Testis (tissue), 5 donors: ENCODE results near the gene NEK5. TPM values are rescaled to one million over a fixed set of nuclear protein-coding genes. Genes with fewer than 3 reads are reported as not detected.
"Not testable (repeated sequence)": the region's sequence is repeated elsewhere in the genome, so short reads cannot be mapped to it uniquely, and the experiment has no call there.

Experiments
- DNase-seq: peaks from one replicate; pipeline ENCODE4 v3.0.0-alpha.2; 2019
- H3K27ac ChIP-seq, 2 donors: fragments of 200-600 bp; sonication (generic); one replicate each; pipeline ENCODE4 v1.5.1; 2019
- H3K27me3 ChIP-seq: fragments of 200-600 bp; sonication (generic); one replicate; pipeline ENCODE4 v1.5.1; 2019
- H3K36me3 ChIP-seq: fragments of 200-600 bp; sonication (generic); one replicate; pipeline ENCODE4 v1.5.1; 2017; ENCODE audit warnings: low read depth; ENCODE audit errors: missing control alignments
- H3K4me1 ChIP-seq: fragments of 200-600 bp; sonication (generic); one replicate; pipeline ENCODE4 v1.5.1; 2019
- H3K4me3 ChIP-seq, 2 donors: fragments of 200-600 bp; sonication (generic); one replicate each; pipeline ENCODE4 v1.5.1; 2017 to 2019
- H3K9me3 ChIP-seq: fragments of 200-600 bp; sonication (generic); one replicate; pipeline ENCODE4 v1.5.1; 2017
- POLR2A ChIP-seq: fragments of 450-650 bp; IDR thresholded peaks from one replicate; pipeline ENCODE4 v1.6.1; 2017; ENCODE audit warnings: antibody characterized with exemption, mild to moderate bottlenecking, moderate library complexity
- WGBS, 2 donors: methylation state at CpG; one replicate each; pipeline ENCODE4 v1.1.5; 2018; 5-methylcytosine and 5-hydroxymethylcytosine counted together
- intact Hi-C: fragments of 100-400 bp; cut with DNase I; formaldehyde crosslinking; loops from one replicate; pipeline ENCODE4 v1.15.1; 2023; ENCODE audit warnings: low total_unique reads
- long read RNA-seq, 2 donors: transcript quantifications; one replicate each; lab custom pipeline, GENCODE V29; 2026
- polyA plus RNA-seq: library from polyadenylated mRNA; stranded (reverse); fragments of 350-450 nt; fragmentation: Illumina TruSeq; extraction: RNeasy Lipid Tissue Mini Kit (QIAGEN cat#74804); gene quantifications from one replicate; pipeline ENCODE4 v1.2.3, GENCODE V29; 2014; ENCODE audit warnings: low read depth, low replicate concordance; ENCODE audit not compliant: insufficient read depth
- total RNA-seq, 2 donors: library from RNA; depleted of rRNA; stranded (reverse); fragments of >200 nt; gene quantifications; one replicate each; pipeline ENCODE4 v1.2.3, GENCODE V29; 2016
- TF ChIP-seq, protein P1 (sequence below), 3 experiments: fragments of 450-650 bp in 2 of 3; fragments of 200-600 bp in 1 of 3; sonication (generic) in 1 of 3; IDR thresholded peaks; one replicate each; pipeline ENCODE4 v1.5.1; 2016 to 2019; ENCODE audit warnings: antibody characterized with exemption in 3 of 3, mild to moderate bottlenecking in 2 of 3, moderate library complexity in 1 of 3

The NEK5 gene, protein sequence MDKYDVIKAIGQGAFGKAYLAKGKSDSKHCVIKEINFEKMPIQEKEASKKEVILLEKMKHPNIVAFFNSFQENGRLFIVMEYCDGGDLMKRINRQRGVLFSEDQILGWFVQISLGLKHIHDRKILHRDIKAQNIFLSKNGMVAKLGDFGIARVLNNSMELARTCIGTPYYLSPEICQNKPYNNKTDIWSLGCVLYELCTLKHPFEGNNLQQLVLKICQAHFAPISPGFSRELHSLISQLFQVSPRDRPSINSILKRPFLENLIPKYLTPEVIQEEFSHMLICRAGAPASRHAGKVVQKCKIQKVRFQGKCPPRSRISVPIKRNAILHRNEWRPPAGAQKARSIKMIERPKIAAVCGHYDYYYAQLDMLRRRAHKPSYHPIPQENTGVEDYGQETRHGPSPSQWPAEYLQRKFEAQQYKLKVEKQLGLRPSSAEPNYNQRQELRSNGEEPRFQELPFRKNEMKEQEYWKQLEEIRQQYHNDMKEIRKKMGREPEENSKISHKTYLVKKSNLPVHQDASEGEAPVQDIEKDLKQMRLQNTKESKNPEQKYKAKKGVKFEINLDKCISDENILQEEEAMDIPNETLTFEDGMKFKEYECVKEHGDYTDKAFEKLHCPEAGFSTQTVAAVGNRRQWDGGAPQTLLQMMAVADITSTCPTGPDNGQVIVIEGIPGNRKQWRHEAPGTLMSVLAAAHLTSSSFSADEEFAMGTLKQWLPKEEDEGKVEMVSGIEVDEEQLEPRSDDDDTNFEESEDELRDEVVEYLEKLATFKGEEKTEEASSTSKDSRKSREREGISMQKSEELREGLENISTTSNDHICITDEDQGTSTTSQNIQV
- total RNA-seq (1 to 10 TPM; 9.2 to 9.5 TPM), polyA plus RNA-seq (17.3 TPM)
- long read RNA-seq, donor 1, result 0 reads
- long read RNA-seq, donor 2, result 0 reads

GRCh38 chr13:52128714-52129700, at the start of gene NEK5:
TSS of gene NEK5 (minus strand) at chr13:52129073. CDS start at chr13:52127482, 1,591 bp downstream.
- intact Hi-C loops, result no loop called here
- Histone ChIP-seq H3K27me3 (no peaks in the 10 kb centered on the region), H3K9me3 (no peaks in the 10 kb centered on the region), H3K4me3 (peak within 1 kb of the TSS; percentile 71 to 82), H3K27ac (peak within 1 kb of the TSS; percentile 32 to 47), H3K36me3 (no peaks in the 10 kb centered on the region), H3K4me1 (no peaks in the 10 kb centered on the region)
- 10 to 25% methylated on average over 24 to 66 of the region's 71 CpGs for WGBS, 2 donors
- TF ChIP-seq, protein P1, sequence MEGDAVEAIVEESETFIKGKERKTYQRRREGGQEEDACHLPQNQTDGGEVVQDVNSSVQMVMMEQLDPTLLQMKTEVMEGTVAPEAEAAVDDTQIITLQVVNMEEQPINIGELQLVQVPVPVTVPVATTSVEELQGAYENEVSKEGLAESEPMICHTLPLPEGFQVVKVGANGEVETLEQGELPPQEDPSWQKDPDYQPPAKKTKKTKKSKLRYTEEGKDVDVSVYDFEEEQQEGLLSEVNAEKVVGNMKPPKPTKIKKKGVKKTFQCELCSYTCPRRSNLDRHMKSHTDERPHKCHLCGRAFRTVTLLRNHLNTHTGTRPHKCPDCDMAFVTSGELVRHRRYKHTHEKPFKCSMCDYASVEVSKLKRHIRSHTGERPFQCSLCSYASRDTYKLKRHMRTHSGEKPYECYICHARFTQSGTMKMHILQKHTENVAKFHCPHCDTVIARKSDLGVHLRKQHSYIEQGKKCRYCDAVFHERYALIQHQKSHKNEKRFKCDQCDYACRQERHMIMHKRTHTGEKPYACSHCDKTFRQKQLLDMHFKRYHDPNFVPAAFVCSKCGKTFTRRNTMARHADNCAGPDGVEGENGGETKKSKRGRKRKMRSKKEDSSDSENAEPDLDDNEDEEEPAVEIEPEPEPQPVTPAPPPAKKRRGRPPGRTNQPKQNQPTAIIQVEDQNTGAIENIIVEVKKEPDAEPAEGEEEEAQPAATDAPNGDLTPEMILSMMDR (IDR thresholded peaks at IDR 0.05), result peak in 2 of 3 experiments; percentile 65 to 69
- no peak for TF ChIP-seq POLR2A
- peak; percentile 77 for DNase-seq

- no peak overlapping the region for H3K27ac ChIP-seq
- WGBS, 2 donors, result 73 to 77% methylated on average over 2 of the region's 2 CpGs
Measured at GRCh38 chr13:52177276-52177675, 48.4 kb upstream of the NEK5 start.

GRCh38 chr13:52173970-52174369, 45.1 kb upstream of the NEK5 start:
- intact Hi-C loops, H3K4me1 ChIP-seq, H3K9me3 ChIP-seq, H3K27ac ChIP-seq, H3K27me3 ChIP-seq, H3K36me3 ChIP-seq, H3K4me3 ChIP-seq, DNase-seq: not testable (repeated sequence)
- WGBS, 2 donors, result 81 to 86% methylated on average over 6 of the region's 6 CpGs

More at GRCh38 chr13:52177276-52177675, 48.4 kb upstream of the NEK5 start:
- no peaks in the 10 kb centered on the region for H3K27me3 ChIP-seq
- H3K36me3 ChIP-seq, result no peaks in the 10 kb centered on the region
- H3K4me3 ChIP-seq, result no peak overlapping the region
- intact Hi-C loops, result no loop called here
- no peaks in the 10 kb centered on the region for H3K9me3 ChIP-seq
- TF ChIP-seq, protein P1 (IDR thresholded peaks at IDR 0.05), result no peak
- TF ChIP-seq POLR2A, result no peak
- no peaks in the 10 kb centered on the region for H3K4me1 ChIP-seq
- DNase-seq, result no peak

GRCh38 chr13:52173373-52173772, 44.5 kb upstream of the NEK5 start:
- H3K27ac ChIP-seq, result no peak overlapping the region
- TF ChIP-seq POLR2A, result no peak
- TF ChIP-seq, protein P1 (IDR thresholded peaks at IDR 0.05), result no peak
- no peaks in the 10 kb centered on the region for H3K9me3 ChIP-seq
- no peaks in the 10 kb centered on the region for H3K36me3 ChIP-seq
- intact Hi-C loops, result no loop called here
- H3K4me1 ChIP-seq, result no peaks in the 10 kb centered on the region
- H3K4me3 ChIP-seq, result no peak overlapping the region
- 82 to 87% methylated on average over 3 of the region's 3 CpGs for WGBS, 2 donors
- no peak for DNase-seq
- H3K27me3 ChIP-seq, result no peaks in the 10 kb centered on the region

DNA sequence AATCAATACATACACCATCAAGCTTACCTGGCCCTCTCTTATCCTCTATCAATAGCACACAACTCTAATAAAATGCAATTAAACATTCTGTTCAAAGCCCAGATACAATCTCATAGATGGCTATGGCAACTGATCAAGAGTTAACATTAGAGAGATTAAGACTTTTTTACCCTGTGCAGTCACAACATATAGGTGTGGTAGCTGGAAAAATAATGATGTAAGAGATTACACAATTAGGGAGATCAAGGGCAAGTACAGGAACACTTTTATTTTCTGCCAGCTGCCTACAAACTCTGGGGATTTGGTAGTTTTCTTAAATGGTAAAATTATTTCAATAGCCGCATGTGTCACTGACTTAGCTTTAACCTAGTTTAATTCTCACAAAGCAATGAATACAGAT, 42.8 kb upstream of the NEK5 start:
- H3K9me3 ChIP-seq, H3K4me1 ChIP-seq, H3K4me3 ChIP-seq, H3K36me3 ChIP-seq, intact Hi-C loops, DNase-seq, H3K27me3 ChIP-seq, H3K27ac ChIP-seq: not testable (repeated sequence)
- WGBS, 2 donors, result 89 to 95% methylated on average over 1 of the region's 1 CpG

GRCh38 chr13:52170828-52171391, 42.0 kb upstream of the NEK5 start:
- not testable (repeated sequence) for H3K27ac ChIP-seq

More at GRCh38 chr13:52170828-52171391, 42.0 kb upstream of the NEK5 start:
- DNase-seq, intact Hi-C loops, H3K9me3 ChIP-seq, H3K4me3 ChIP-seq, H3K27me3 ChIP-seq, H3K36me3 ChIP-seq, H3K4me1 ChIP-seq: not testable (repeated sequence)
- 77 to 98% methylated on average over 1 of the region's 1 CpG for WGBS, 2 donors
